Measurements from ENCODE around the gene ULK1.
A peak's percentile ranks its signal among the peaks of the same experiment; 100 is the strongest.

Gene ULK1

GRCh38 chr12:131911851-131912477 lies 17.5 kb downstream of the ULK1 start:
- Mint-ChIP-seq H3K27ac (peak overlapping the region in 1 of 2 donors; percentile 31), H3K4me3 (no peak overlapping the region), H3K27me3 (no peaks in the 10 kb centered on the region), H3K4me1 (ENCODE audit: low read depth in 2 of 2) (no peaks in the 10 kb centered on the region), H3K36me3 (ENCODE audit: insufficient read depth) (peaks cover 51% of the 10 kb centered on the region), H3K9me3 (no peaks in the 10 kb centered on the region)
- ATAC-seq (replicated peaks) (no peak), DNase-seq (no peak)

GRCh38 chr12:131912518-131913274 lies 18.3 kb downstream of the ULK1 start:
- Mint-ChIP-seq H3K36me3 (ENCODE audit: insufficient read depth) (peaks cover 53% of the 10 kb centered on the region), H3K27me3 (no peaks in the 10 kb centered on the region)
- ATAC-seq (replicated peaks) = no peak

GRCh38 chr12:131913666-131914065 lies 19.2 kb downstream of the ULK1 start:
- Mint-ChIP-seq H3K4me3 (no peak overlapping the region), H3K4me1 (ENCODE audit: low read depth in 2 of 2) (no peaks in the 10 kb centered on the region), H3K27ac (no peak overlapping the region), H3K9me3 (no peaks in the 10 kb centered on the region), H3K36me3 (ENCODE audit: insufficient read depth) (peaks cover 58% of the 10 kb centered on the region), H3K27me3 (no peaks in the 10 kb centered on the region)
- no peak for ATAC-seq (replicated peaks)
- DNase-seq = no peak

More at GRCh38 chr12:131912518-131913274, 18.3 kb downstream of the ULK1 start:
- H3K4me3 Mint-ChIP-seq = no peak overlapping the region
- DNase-seq = no peak
- no peaks in the 10 kb centered on the region for H3K4me1 Mint-ChIP-seq (ENCODE audit: low read depth in 2 of 2)
- H3K9me3 Mint-ChIP-seq = no peaks in the 10 kb centered on the region
- no peak overlapping the region for H3K27ac Mint-ChIP-seq

- H3K36me3 Mint-ChIP-seq (ENCODE audit: insufficient read depth) = peaks cover 54% of the 10 kb centered on the region
- H3K4me3 Mint-ChIP-seq = no peak overlapping the region
- no peaks in the 10 kb centered on the region for H3K4me1 Mint-ChIP-seq (ENCODE audit: low read depth in 2 of 2)
- no peaks in the 10 kb centered on the region for H3K9me3 Mint-ChIP-seq
- DNase-seq (no peak), ATAC-seq (replicated peaks) (no peak)
- H3K27me3 Mint-ChIP-seq = no peaks in the 10 kb centered on the region
- H3K27ac Mint-ChIP-seq = no peak overlapping the region
Observed at GRCh38 chr12:131914179-131914702, 19.8 kb downstream of the ULK1 start.

- no peak overlapping the region for H3K4me3 Mint-ChIP-seq
- peak overlapping the region in 1 of 2 donors; percentile 71 for H3K27ac Mint-ChIP-seq
- no peaks in the 10 kb centered on the region for H3K9me3 Mint-ChIP-seq
- no peaks in the 10 kb centered on the region for H3K27me3 Mint-ChIP-seq
- no peak for DNase-seq
- ATAC-seq (replicated peaks) = no peak
- H3K4me1 Mint-ChIP-seq (ENCODE audit: low read depth in 2 of 2) = no peaks in the 10 kb centered on the region
- H3K36me3 Mint-ChIP-seq (ENCODE audit: insufficient read depth) = peaks cover 57% of the 10 kb centered on the region
Observed at GRCh38 chr12:131915000-131915689, 20.7 kb downstream of the ULK1 start.

GRCh38 chr12:131915823-131916222 lies 21.4 kb downstream of the ULK1 start:
- DNase-seq = no peak
- no peak for ATAC-seq (replicated peaks)
- no peaks in the 10 kb centered on the region for H3K4me1 Mint-ChIP-seq (ENCODE audit: low read depth in 2 of 2)
- H3K9me3 Mint-ChIP-seq = no peaks in the 10 kb centered on the region
- H3K4me3 Mint-ChIP-seq = no peak overlapping the region
- H3K27me3 Mint-ChIP-seq = no peaks in the 10 kb centered on the region
- peaks cover 56% of the 10 kb centered on the region for H3K36me3 Mint-ChIP-seq (ENCODE audit: insufficient read depth)
- H3K27ac Mint-ChIP-seq = no peak overlapping the region

GRCh38 chr12:131916306-131917138 lies 22.1 kb downstream of the ULK1 start:
- H3K9me3 Mint-ChIP-seq = no peaks in the 10 kb centered on the region
- DNase-seq (no peak), ATAC-seq (replicated peaks) (no peak)
- H3K4me1 Mint-ChIP-seq (ENCODE audit: low read depth in 2 of 2) = no peaks in the 10 kb centered on the region
- H3K27me3 Mint-ChIP-seq = no peaks in the 10 kb centered on the region
- H3K36me3 Mint-ChIP-seq (ENCODE audit: insufficient read depth) = peaks cover 57% of the 10 kb centered on the region
- H3K4me3 Mint-ChIP-seq = no peak overlapping the region
- H3K27ac Mint-ChIP-seq = no peak overlapping the region

- Mint-ChIP-seq H3K27me3 (no peaks in the 10 kb centered on the region), H3K27ac (no peak overlapping the region), H3K36me3 (ENCODE audit: insufficient read depth) (peaks cover 64% of the 10 kb centered on the region), H3K4me3 (no peak overlapping the region), H3K9me3 (no peaks in the 10 kb centered on the region), H3K4me1 (ENCODE audit: low read depth in 2 of 2) (no peaks in the 10 kb centered on the region)
- ATAC-seq (replicated peaks) (no peak), DNase-seq (no peak)
Observed at GRCh38 chr12:131917139-131917710, 22.8 kb downstream of the ULK1 start.

GRCh38 chr12:131917711-131918306 lies 23.4 kb downstream of the ULK1 start:
- peak overlapping the region in 1 of 2 donors; percentile 60 for H3K27ac Mint-ChIP-seq

GRCh38 chr12:131918311-131919050 lies 24.1 kb downstream of the ULK1 start:
- ATAC-seq (replicated peaks) = peak; percentile 39
- H3K4me3 Mint-ChIP-seq = no peak overlapping the region

More at GRCh38 chr12:131917711-131918306, 23.4 kb downstream of the ULK1 start:
- peaks cover 63% of the 10 kb centered on the region for H3K36me3 Mint-ChIP-seq (ENCODE audit: insufficient read depth)
- H3K9me3 Mint-ChIP-seq = no peaks in the 10 kb centered on the region
- H3K27me3 Mint-ChIP-seq = no peaks in the 10 kb centered on the region
- ATAC-seq (replicated peaks) (no peak), DNase-seq (no peak)
- no peak overlapping the region for H3K4me3 Mint-ChIP-seq
- H3K4me1 Mint-ChIP-seq (ENCODE audit: low read depth in 2 of 2) = no peaks in the 10 kb centered on the region

GRCh38 chr12:131919051-131919347 lies 24.6 kb downstream of the ULK1 start:
- H3K27ac Mint-ChIP-seq = no peak overlapping the region
- DNase-seq (no peak), ATAC-seq (replicated peaks) (no peak)
- H3K4me1 Mint-ChIP-seq (ENCODE audit: low read depth in 2 of 2) = no peaks in the 10 kb centered on the region
- no peaks in the 10 kb centered on the region for H3K9me3 Mint-ChIP-seq
- H3K36me3 Mint-ChIP-seq (ENCODE audit: insufficient read depth) = peaks cover 59% of the 10 kb centered on the region
- no peak overlapping the region for H3K4me3 Mint-ChIP-seq
- H3K27me3 Mint-ChIP-seq = no peaks in the 10 kb centered on the region

More at GRCh38 chr12:131918311-131919050, 24.1 kb downstream of the ULK1 start:
- Mint-ChIP-seq H3K4me1 (ENCODE audit: low read depth in 2 of 2) (no peaks in the 10 kb centered on the region), H3K27ac (peak overlapping the region in 1 of 2 donors; percentile 60), H3K27me3 (no peaks in the 10 kb centered on the region), H3K9me3 (no peaks in the 10 kb centered on the region), H3K36me3 (ENCODE audit: insufficient read depth) (peaks cover 63% of the 10 kb centered on the region)
- no peak for DNase-seq

All from effector memory CD8-positive, alpha-beta T cell (primary cell).